H1 (cell line): Measurements from ENCODE around the gene ZRANB3. TPM values are rescaled to one million over a fixed set of nuclear protein-coding genes. Genes with fewer than 3 reads are reported as not detected.
A peak's percentile ranks its signal among the peaks of the same experiment; 100 is the strongest.

Experiments
- CTCF ChIA-PET: fragments of 300-600 bp; sonication (Branson Sonifier 250); formaldehyde crosslinking; loops from one replicate; lab custom pipeline; 2021; ENCODE audit not compliant: partially characterized antibody; lab: Charles Lee
- POLR2A ChIA-PET: fragments of 300-600 bp; sonication (Branson Sonifier 250); formaldehyde crosslinking; loops from one replicate; lab custom pipeline; 2021; ENCODE audit warnings: inconsistent platforms; ENCODE audit not compliant: partially characterized antibody; lab: Charles Lee
- DNase-seq, 2 experiments: peaks; one replicate each; pipeline versions ENCODE4 v3.0.0 to v3.0.0-alpha.2; 2010 to 2022; ENCODE audit warnings: low spot score in 2 of 2, low read depth in 1 of 2, mixed read lengths in 1 of 2
- FAIRE-seq: peaks from 2 replicates; lab custom pipeline; 2011; peaks lifted over from hg19 to GRCh38; lab: Jason Lieb, UNC
- H2AFZ ChIP-seq: 2 replicates; pipeline ENCODE4 v1.8.1; 2012; ENCODE audit warnings: low read length, inconsistent platforms
- H2AK5ac ChIP-seq: 2 replicates; pipeline ENCODE4 v1.6.1; 2013; ENCODE audit warnings: low read depth, low read length
- H2BK120ac ChIP-seq: replicated peaks from 2 replicates; pipeline ENCODE3; 2013; ENCODE audit warnings: low read depth, low read length, inconsistent platforms
- H2BK12ac ChIP-seq: 2 replicates; pipeline ENCODE4 v1.6.1; 2013; ENCODE audit warnings: low read depth, low read length
- H2BK15ac ChIP-seq: 2 replicates; pipeline ENCODE4 v1.6.1; 2013; ENCODE audit warnings: low read length
- H2BK20ac ChIP-seq: 2 replicates; pipeline ENCODE4 v1.6.1; 2013; ENCODE audit warnings: low read length
- H2BK5ac ChIP-seq: 2 replicates; pipeline ENCODE4 v1.6.1; 2013; ENCODE audit warnings: low read depth, low read length
- H3K14ac ChIP-seq: 2 replicates; pipeline ENCODE4 v1.6.1; 2013; ENCODE audit warnings: inconsistent platforms; ENCODE audit not compliant: insufficient read length
- H3K18ac ChIP-seq: 2 replicates; pipeline ENCODE4 v1.6.1; 2013; ENCODE audit warnings: low read length; ENCODE audit errors: extremely low read depth
- H3K23ac ChIP-seq: 2 replicates; pipeline ENCODE4 v1.6.1; 2013; ENCODE audit warnings: inconsistent platforms; ENCODE audit not compliant: insufficient read length
- H3K23me2 ChIP-seq: 2 replicates; pipeline ENCODE4 v1.6.1; 2013; ENCODE audit warnings: low read depth, low read length
- H3K27ac ChIP-seq: 2 replicates; pipeline ENCODE4 v1.6.1; 2011; ENCODE audit warnings: low read depth, low read length, inconsistent platforms
- H3K27me3 ChIP-seq, 4 experiments: replicated peaks in 1 of 4; 1 replicate in 1 of 4; 2 replicates in 3 of 4; pipeline versions ENCODE4 v1.6.1 to v1.8.1; 2011 to 2013; ENCODE audit warnings: low read length in 3 of 4, mild to moderate bottlenecking in 3 of 4, inconsistent platforms in 2 of 4, mixed read lengths in 2 of 4, moderate library complexity in 1 of 4; ENCODE audit not compliant: control insufficient read depth in 3 of 4, insufficient read depth in 3 of 4; ENCODE audit errors: extremely low read depth in 1 of 4
- H3K36me3 ChIP-seq, 4 experiments: 2 replicates each; pipeline versions ENCODE4 v1.6.1 to v1.8.1; 2011 to 2013; ENCODE audit warnings: mild to moderate bottlenecking in 4 of 4, low read length in 3 of 4, moderate library complexity in 2 of 4, control low read depth in 1 of 4, inconsistent platforms in 1 of 4; ENCODE audit not compliant: insufficient read depth in 4 of 4, control insufficient read depth in 2 of 4
- H3K4ac ChIP-seq: replicated peaks from 2 replicates; pipeline ENCODE3; 2013; ENCODE audit warnings: low read length, low read depth, mixed read lengths, inconsistent platforms; ENCODE audit not compliant: insufficient read length
- H3K4me1 ChIP-seq, 4 experiments: replicated peaks in 1 of 4; 1 replicate in 1 of 4; 2 replicates in 3 of 4; pipeline versions ENCODE4 v1.6.1 to v1.8.1; 2011 to 2013; ENCODE audit warnings: low read length in 3 of 4, inconsistent platforms in 2 of 4, mixed read lengths in 1 of 4; ENCODE audit not compliant: insufficient read depth in 4 of 4, control insufficient read depth in 3 of 4
- H3K4me2 ChIP-seq, 2 experiments: 2 replicates each; pipeline versions ENCODE4 v1.6.1 to v1.8.1; 2011 to 2013; ENCODE audit warnings: low read depth in 2 of 2, low read length in 2 of 2, control low read depth in 1 of 2, inconsistent platforms in 1 of 2, mild to moderate bottlenecking in 1 of 2; ENCODE audit not compliant: insufficient read depth in 1 of 2
- H3K4me3 ChIP-seq, 4 experiments: fragments of 200-600, 300-600 bp in 1 of 4; sonication (generic), shearing (Covaris generic), sonication (Bioruptor Twin) in 1 of 4; 2 replicates each; pipeline versions ENCODE4 v1.5.1 to v1.8.1; 2011 to 2016; ENCODE audit warnings: low read length in 4 of 4, low read depth in 3 of 4, control low read depth in 2 of 4, inconsistent platforms in 2 of 4, mild to moderate bottlenecking in 2 of 4, mixed read lengths in 1 of 4, moderate library complexity in 1 of 4; ENCODE audit not compliant: insufficient read depth in 2 of 4; ENCODE audit errors: extremely low read depth in 1 of 4
- H3K56ac ChIP-seq: replicated peaks from 2 replicates; pipeline ENCODE3; 2013; ENCODE audit warnings: low read depth, mild to moderate bottlenecking, mixed read lengths, low read length, inconsistent platforms; ENCODE audit not compliant: insufficient read length
- H3K79me1 ChIP-seq: 2 replicates; pipeline ENCODE4 v1.6.1; 2013; ENCODE audit warnings: low read depth, low read length, control low read depth
- H3K79me2 ChIP-seq, 2 experiments: 2 replicates each; pipeline versions ENCODE4 v1.6.1 to v1.8.1; 2012 to 2013; ENCODE audit warnings: low read length in 2 of 2, mild to moderate bottlenecking in 2 of 2, inconsistent platforms in 1 of 2; ENCODE audit not compliant: insufficient read depth in 2 of 2, control insufficient read depth in 1 of 2
- H3K9ac ChIP-seq, 4 experiments: replicated peaks in 1 of 4; 1 replicate in 1 of 4; 2 replicates in 3 of 4; pipeline versions ENCODE4 v1.6.1 to v1.8.1; 2011 to 2013; ENCODE audit warnings: low read depth in 3 of 4, low read length in 3 of 4, control low read depth in 2 of 4, mild to moderate bottlenecking in 2 of 4, moderate library complexity in 2 of 4, inconsistent platforms in 1 of 4; ENCODE audit errors: extremely low read depth in 1 of 4
- H3K9me3 ChIP-seq, 2 experiments: 2 replicates each; pipeline versions ENCODE4 v1.6.1 to v1.8.1; 2012 to 2013; ENCODE audit warnings: mild to moderate bottlenecking in 2 of 2, moderate library complexity in 2 of 2, control low read depth in 1 of 2, inconsistent platforms in 1 of 2, low read depth in 1 of 2, low read length in 1 of 2, mixed read lengths in 1 of 2; ENCODE audit not compliant: insufficient read depth in 2 of 2
- H4K20me1 ChIP-seq, 2 experiments: replicated peaks in 1 of 2; 2 replicates each; pipeline versions ENCODE3 to v1.8.1; 2011 to 2013; ENCODE audit warnings: inconsistent platforms in 2 of 2, low read length in 2 of 2, mild to moderate bottlenecking in 1 of 2; ENCODE audit not compliant: insufficient read depth in 2 of 2, control insufficient read depth in 1 of 2
- H4K5ac ChIP-seq: 2 replicates; pipeline ENCODE4 v1.6.1; 2013; ENCODE audit warnings: low read length, low read depth, mixed read lengths, inconsistent platforms; ENCODE audit not compliant: insufficient read length
- H4K8ac ChIP-seq: 2 replicates; pipeline ENCODE4 v1.8.0; 2013; ENCODE audit warnings: mild to moderate bottlenecking, moderate library complexity, low read length, inconsistent platforms; ENCODE audit not compliant: insufficient read depth; ENCODE audit errors: extremely low read depth
- H4K91ac ChIP-seq: replicated peaks from 2 replicates; pipeline ENCODE3; 2013; ENCODE audit warnings: low read length, mixed read lengths, inconsistent platforms; ENCODE audit not compliant: insufficient read length
- ATF2 ChIP-seq: IDR thresholded peaks from 2 replicates; pipeline ENCODE4 v1.6.1; 2012; ENCODE audit warnings: low read length, inconsistent platforms
- BCL11A ChIP-seq, 2 experiments: IDR thresholded peaks; one replicate each; pipeline ENCODE4 v1.6.1; 2011; ENCODE audit warnings: low read depth in 2 of 2, low read length in 2 of 2, mild to moderate bottlenecking in 2 of 2
- CBX5 ChIP-seq: fragments of 300-800, 300-1000 bp; sonication (generic); IDR thresholded peaks from 2 replicates; pipeline ENCODE4 v1.7.1; 2016; ENCODE audit warnings: antibody characterized with exemption, low read length, low read depth
- CBX8 ChIP-seq: fragments of 300-800, 300-1000 bp; sonication (generic); IDR thresholded peaks from 2 replicates; pipeline ENCODE4 v1.7.1; 2016; ENCODE audit warnings: low read depth, low read length, borderline replicate concordance
- HDAC2 ChIP-seq, 2 experiments: fragments of 300-600 bp in 1 of 2; sonication (generic) in 1 of 2; IDR thresholded peaks; 2 replicates each; pipeline ENCODE4 v1.6.1; 2011 to 2012; ENCODE audit warnings: low read depth in 2 of 2, low read length in 2 of 2, mild to moderate bottlenecking in 2 of 2, moderate library complexity in 2 of 2, borderline replicate concordance in 1 of 2, inconsistent platforms in 1 of 2
- KDM5A ChIP-seq: fragments of 200-600 bp; IDR thresholded peaks from 2 replicates; pipeline ENCODE4 v1.7.1; 2012; ENCODE audit warnings: mild to moderate bottlenecking, low read length, inconsistent platforms, mixed read lengths
- PHF8 ChIP-seq: fragments of 200-600 bp; sonication (generic); conservative IDR thresholded peaks from 2 replicates; pipeline ENCODE4 v1.7.1; 2012; ENCODE audit warnings: low read depth, mild to moderate bottlenecking, inconsistent platforms, low read length, moderate library complexity
- SIRT6 ChIP-seq: IDR thresholded peaks from one replicate; pipeline ENCODE4 v1.7.1; 2012; ENCODE audit warnings: low read length, inconsistent platforms
- SP4 ChIP-seq: IDR thresholded peaks from 2 replicates; pipeline ENCODE4 v1.6.1; 2012; ENCODE audit warnings: low read length, inconsistent platforms
- TAF1 ChIP-seq: IDR thresholded peaks from 2 replicates; pipeline ENCODE4 v1.6.1; 2011; ENCODE audit warnings: mild to moderate bottlenecking, low read depth, low read length
- TAF7 ChIP-seq: optimal IDR thresholded peaks from 2 replicates; pipeline ENCODE3; 2011; ENCODE audit warnings: low read depth, mild to moderate bottlenecking, inconsistent platforms, low read length, moderate library complexity, borderline replicate concordance
- WGBS, 2 experiments: shearing (Covaris generic) in 1 of 2; methylation state at CpG; one replicate each; pipeline versions ENCODE4 v1.1.6 to v1.1.7; 2013 to 2015; ENCODE audit warnings: low lambda C conversion rate in 2 of 2, mixed read lengths in 2 of 2, inconsistent platforms in 1 of 2, low coverage in 1 of 2, missing lambda C conversion rate in 1 of 2; ENCODE audit not compliant: insufficient replicate concordance in 2 of 2, insufficient coverage in 1 of 2, insufficient read length in 1 of 2; ENCODE audit errors: extremely low coverage in 1 of 2, missing lambda C conversion rate in 1 of 2; 5-methylcytosine and 5-hydroxymethylcytosine counted together
- polyA plus RNA-seq, 7 experiments: library from polyadenylated mRNA; depleted of rRNA in 3 of 7; stranded (reverse) in 5 of 7; unstranded in 2 of 7; fragments of >200 nt in 5 of 7; fragments of 200-250 nt in 2 of 7; gene quantifications; 1 replicate in 5 of 7; 2 replicates in 1 of 7; 4 replicates in 1 of 7; pipeline versions ENCODE4 v1.2.1 to v1.2.3, GENCODE V29; 2011 to 2013; ENCODE audit warnings: missing spikeins in 2 of 7, mixed read lengths in 2 of 7
- total RNA-seq: library from RNA; stranded (reverse); fragmentation: NEBNext Ultra II Directional; extraction: Animal tissue kit (Norgen Biotek cat#: 25700); gene quantifications from 2 replicates; pipeline ENCODE4 v1.2.1, GENCODE V29; 2021

ZRANB3 gene
- total and polyA plus RNA-seq, 2 of the 8 experiments (the other 6 are each of a cell fraction or from before 2014, with no cell fraction given) = 4.5 to 19.3 TPM

DNA sequence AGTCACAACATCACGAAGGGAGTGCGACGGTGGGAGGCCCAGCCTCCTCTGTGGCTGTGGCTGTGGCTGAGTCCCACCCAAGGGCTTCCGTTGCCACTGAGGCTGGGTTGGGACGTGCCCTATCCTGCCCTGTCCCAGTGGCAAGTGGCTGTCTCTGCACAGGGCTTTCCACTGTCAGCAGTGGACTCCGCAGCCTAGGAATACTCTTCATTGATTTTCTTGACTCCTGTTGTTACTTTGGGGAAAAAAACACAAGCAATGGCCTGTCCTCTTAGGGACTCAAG lies 356.3 kb downstream of the ZRANB3 start:
- peak overlapping the region; percentile 76; the same call in 1 of the 2 replicates for H4K8ac ChIP-seq
- 88% methylated on average over 6 of the region's 6 CpGs; no CpG with 5 or more reads in 1 of the 2 experiments for whole genome bisulfite sequencing, 2 experiments

More for the DNA sequence above, 356.3 kb downstream of the ZRANB3 start:
- H3K4ac ChIP-seq = no peak overlapping the region
- FAIRE-seq (no peak), DNase-seq (no peak)
- no peak overlapping the region for H3K4me3 ChIP-seq
- no peak overlapping the region for H3K56ac ChIP-seq
- peaks cover 0 to 2% of the 10 kb centered on the region in 2 experiments; a peak in 1 of 4 replicates for H3K9me3 ChIP-seq
- H4K20me1 ChIP-seq = no peaks in the 10 kb centered on the region
- peaks cover 0 to 16% (median 9%) of the 10 kb centered on the region in 4 experiments; a peak in 6 of 8 replicates for H3K36me3 ChIP-seq
- no peak overlapping the region for H3K4me2 ChIP-seq
- H2BK12ac ChIP-seq = no peak overlapping the region
- H2AFZ ChIP-seq = no peak overlapping the region
- H3K9ac ChIP-seq = no peak overlapping the region
- H3K79me1 ChIP-seq = no peaks in the 10 kb centered on the region
- H3K4me1 ChIP-seq = no peaks in the 10 kb centered on the region
- H3K79me2 ChIP-seq = no peaks in the 10 kb centered on the region
- H3K18ac ChIP-seq = no peak overlapping the region
- H2BK5ac ChIP-seq = peak overlapping the region; percentile 44
- H2BK120ac ChIP-seq = no peak overlapping the region
- H4K5ac ChIP-seq = no peak overlapping the region
- H3K27me3 ChIP-seq = no peaks in the 10 kb centered on the region
- ChIA-PET POLR2A (interaction anchor here (1.0 kb wide), 1 partner anchor 11 kb away, joined by 3 read pairs; no protein-coding TSS in a partner anchor), CTCF (no interaction called here)
- H2BK15ac ChIP-seq = no peak overlapping the region
- no peak overlapping the region for H3K23ac ChIP-seq
- no peak overlapping the region for H2BK20ac ChIP-seq
- H2AK5ac ChIP-seq = no peak overlapping the region
- H3K23me2 ChIP-seq = no peaks in the 10 kb centered on the region
- no peak overlapping the region for H3K14ac ChIP-seq
- TF ChIP-seq CBX5 = no peak
- TF ChIP-seq TAF1 = no peak
- no peak for TF ChIP-seq HDAC2 (IDR thresholded peaks at IDR 0.05; ENCODE audit: borderline replicate concordance in 1 of 2, low read depth in 2 of 2, low read length in 2 of 2)
- no peak for TF ChIP-seq PHF8
- TF ChIP-seq TAF7 = no peak
- no peak for TF ChIP-seq BCL11A (IDR thresholded peaks at IDR 0.05; ENCODE audit: low read depth in 2 of 2, low read length in 2 of 2)
- no peak for TF ChIP-seq CBX8
- TF ChIP-seq SP4 = no peak
- TF ChIP-seq ATF2 = no peak
- TF ChIP-seq KDM5A = no peak
- no peak for TF ChIP-seq SIRT6
- no peak overlapping the region for H3K27ac ChIP-seq
- no peak overlapping the region for H4K91ac ChIP-seq
